HPDE6-E6E7 (cell line): Measurements from ENCODE around the gene PKMYT1.
A peak's percentile ranks its signal among the peaks of the same experiment; 100 is the strongest.

Source experiments
- DNase-seq: peaks from one replicate; pipeline ENCODE4 v3.0.0; 2011; ENCODE audit warnings: missing footprints; ENCODE audit errors: extremely low spot score

The PKMYT1 gene

DNA sequence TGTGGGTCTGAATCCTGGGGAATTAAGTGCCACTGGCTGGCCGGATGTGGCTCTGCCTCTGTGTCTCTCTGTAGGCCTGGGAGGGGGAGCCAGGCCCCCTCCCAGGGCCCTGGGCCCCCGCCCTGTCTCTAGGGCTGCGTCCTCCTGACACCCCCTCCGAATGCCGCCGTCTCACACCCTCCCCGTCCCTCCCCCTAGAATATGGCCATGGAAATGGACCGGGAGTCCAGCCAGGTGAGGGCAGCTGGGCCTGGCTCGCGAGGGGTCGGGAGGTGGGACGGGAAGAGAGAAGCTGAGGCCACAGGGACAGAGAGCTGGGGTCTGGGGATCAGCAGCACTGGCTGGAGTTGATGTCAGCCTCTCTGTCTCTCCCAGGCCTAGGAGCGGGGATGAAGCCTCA lies 16.1 kb upstream of the PKMYT1 start:
- DNase-seq: no peak

DNA sequence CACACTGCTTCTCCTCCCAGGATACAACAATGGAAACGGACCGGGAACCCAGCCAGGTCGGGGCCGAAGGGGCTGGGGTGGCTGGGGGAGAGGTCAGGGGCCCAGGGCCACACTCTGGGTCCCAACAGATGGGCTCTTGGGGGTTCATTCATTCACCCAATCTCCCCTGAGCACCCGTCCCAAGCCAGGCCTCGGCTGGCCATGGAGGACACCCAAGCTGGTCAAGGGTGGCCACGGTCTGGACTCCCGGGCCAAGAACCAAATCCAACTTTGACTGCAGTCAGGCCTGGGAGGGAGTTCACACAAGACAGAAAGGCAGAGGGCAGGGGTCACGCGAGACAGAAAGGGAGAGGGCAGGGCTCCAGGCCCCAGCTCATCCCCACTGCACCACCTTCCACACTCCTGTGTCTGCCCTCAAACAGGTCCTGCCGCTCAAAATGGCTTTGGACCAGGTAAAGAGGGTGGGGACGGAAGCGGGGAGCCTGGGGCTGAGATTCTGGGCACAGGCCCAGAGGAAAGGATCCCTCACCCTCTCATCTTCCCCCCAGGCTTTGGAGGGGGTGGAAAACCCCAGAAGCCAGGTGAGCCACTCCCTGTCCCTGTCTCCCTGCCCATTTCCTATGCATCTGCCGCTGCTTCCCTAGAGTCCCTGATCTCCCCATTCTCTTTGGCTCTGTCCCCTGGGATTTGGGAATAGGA lies 12.3 kb upstream of the PKMYT1 start:
- DNase-seq: peak; percentile 72

DNA sequence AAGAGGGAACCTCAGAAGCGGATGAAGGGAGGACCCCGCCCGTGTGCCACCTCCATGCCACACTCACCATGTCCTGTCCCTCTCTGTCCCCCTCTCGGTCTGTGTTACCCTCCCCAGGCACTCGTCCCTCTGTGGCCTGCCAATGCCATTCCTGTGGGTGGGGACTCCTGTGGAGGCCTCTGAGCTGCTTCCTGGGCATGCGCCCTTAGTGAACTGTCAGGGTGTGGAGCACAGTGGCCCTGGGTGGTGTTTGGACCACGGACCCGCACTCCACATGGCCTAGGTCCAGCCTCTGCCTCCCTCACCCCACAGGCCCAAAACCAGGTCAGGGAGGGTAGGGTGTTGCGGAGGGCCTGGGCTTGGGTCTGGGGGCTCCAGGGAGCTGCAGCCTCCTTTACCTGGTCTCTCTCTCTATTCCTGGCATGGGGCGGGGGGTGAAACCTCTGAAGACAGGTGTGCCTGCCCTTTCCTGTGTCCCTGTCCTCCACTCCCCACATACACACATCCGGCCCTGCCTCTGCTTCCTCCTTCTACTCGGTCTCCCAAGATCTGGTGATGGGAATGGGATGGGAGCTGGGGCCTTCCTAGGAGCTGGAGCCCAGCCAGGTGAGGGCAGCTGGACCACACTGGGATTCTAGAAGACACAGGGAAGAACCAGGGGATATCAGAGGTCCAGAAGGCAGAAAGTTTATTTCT lies 11.5 kb upstream of the PKMYT1 start:
- no peak for DNase-seq

DNA sequence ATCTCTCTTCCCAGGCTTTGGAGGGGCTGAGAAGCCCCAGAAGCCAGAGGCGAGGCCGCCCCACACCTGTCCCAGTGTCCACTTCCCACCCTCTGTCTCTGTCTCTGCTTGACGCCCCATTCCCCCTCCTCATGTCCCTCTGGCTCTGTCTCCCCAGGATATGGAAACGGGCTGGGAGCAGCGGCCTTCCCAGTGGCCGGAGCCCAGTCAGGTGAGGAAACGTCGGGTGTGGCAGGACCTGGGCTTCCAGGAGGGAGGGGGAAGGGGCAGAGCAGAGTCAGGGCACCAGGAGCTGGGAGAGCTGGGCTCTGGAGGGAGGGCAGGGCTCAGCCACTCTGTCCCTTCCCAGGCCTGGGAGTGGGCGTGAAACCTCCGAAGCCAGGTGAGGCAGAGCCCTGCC lies 10.6 kb upstream of the PKMYT1 start:
- DNase-seq: no peak

DNA sequence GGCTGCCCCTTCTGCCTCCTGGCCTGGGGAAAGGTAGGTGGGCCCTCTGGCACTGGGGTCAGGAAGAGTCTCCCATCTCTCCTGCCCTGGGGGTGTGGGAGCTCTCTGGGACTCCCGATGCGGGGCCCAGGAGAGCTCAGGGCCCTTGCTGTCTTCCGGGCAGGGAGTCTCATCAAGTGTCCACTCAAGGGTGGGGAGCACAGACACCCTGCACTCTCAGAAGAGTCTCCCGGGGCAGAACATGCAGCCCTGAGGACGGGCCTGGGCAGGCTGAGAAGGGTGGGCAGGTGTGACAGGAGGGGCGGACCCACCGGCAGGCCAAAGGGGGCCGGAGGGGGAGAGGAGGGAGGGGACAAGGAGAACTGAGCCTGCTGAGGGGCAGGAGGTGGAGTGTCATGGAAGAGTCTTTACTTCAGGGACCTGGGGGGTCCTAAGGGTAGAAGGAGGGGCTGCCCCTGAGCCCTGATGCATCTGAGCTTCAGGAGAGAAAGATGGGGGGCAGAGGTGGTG lies 8.4 kb upstream of the PKMYT1 start:
- DNase-seq: no peak

DNA sequence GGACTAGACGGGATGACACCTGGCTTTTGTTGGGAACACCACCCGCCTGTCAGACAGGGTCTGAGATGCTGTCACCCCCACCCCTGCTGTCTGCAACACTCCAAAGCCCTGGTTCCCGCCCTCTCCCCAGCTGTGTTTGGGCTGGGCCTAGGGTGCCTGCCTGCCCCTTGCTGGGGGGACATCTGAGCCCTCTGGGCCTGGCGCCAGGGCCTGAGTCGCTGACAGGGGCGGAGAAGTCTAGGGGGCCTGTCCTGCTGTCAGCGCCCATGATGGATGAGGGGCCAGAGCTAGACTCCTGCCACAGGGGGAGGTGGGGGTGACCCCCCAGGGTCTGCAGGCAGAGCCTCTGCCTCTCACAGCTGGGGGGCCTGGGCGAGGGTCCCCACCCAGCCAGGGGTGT lies 7.6 kb upstream of the PKMYT1 start:
- no peak for DNase-seq

GRCh38 chr16:2987286-2987685 lies 7.0 kb upstream of the PKMYT1 start:
- no peak for DNase-seq

GRCh38 chr16:2986623-2987188 lies 6.5 kb upstream of the PKMYT1 start:
- no peak for DNase-seq

DNA sequence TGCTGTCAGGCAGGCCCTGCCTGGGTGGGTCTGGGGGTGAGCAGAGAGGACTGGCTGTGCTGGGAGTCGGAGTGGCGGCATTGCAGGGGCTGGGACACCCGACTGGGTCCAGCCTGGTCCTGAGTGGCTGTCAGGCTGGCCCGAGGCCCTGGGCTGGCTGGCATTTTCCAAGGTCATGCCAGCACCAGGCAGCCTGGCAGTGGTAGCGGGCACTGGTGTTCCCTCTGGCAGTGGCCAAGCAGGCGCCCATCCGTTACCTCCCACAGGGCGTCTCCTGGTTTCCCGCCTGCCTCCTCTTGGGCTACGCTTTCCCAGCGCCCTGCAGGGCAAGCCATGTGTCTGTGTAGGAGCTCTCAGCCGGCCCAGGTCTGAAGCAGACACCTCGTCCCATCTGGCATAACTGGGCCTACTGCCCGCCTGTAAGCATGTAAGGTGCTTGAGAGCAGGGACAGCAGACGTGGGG lies 5.7 kb upstream of the PKMYT1 start:
- DNase-seq: no peak

DNA sequence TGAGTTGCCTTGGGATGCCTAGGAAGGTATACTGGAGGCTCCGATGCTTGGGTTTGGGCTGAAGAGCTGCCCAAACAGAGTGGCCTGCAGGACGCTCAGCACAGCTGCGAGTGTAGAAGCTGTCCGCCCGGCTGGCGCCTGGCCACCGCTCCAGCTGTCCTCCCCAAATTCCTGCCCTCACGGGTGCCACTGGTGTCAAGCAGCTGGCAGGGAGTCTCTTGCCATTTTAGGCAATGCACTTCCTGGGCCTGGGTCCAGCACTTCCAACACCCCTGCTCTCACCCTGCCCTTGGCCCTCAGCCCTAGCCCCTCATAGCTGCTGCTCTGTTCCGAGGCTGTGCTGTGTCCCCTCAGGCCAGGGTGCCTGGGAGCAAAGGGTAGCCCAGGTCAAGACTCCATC lies 5.2 kb upstream of the PKMYT1 start:
- DNase-seq: no peak

DNA sequence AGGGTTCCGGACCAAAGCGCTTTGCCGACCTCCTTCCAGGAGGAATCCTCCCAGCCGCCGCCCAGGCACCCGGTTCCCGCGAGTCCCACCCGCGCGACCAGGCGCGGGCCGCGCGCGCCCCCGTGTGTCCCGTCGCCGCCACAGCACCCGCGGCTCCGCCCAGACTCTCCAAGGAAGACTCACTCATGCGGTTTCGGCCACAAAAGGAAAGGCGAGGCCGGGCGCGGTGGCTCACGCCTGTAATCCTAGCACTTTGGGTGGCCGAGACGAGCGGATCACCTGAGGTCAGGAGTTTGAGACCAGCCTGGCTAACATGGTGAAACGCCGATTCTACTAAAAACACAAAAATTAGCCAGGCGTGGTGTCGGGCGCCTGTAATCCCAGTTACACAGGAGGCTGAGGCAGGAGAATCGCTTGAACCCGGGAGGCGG lies 3.5 kb upstream of the PKMYT1 start:
- DNase-seq: peak; percentile 88

DNA sequence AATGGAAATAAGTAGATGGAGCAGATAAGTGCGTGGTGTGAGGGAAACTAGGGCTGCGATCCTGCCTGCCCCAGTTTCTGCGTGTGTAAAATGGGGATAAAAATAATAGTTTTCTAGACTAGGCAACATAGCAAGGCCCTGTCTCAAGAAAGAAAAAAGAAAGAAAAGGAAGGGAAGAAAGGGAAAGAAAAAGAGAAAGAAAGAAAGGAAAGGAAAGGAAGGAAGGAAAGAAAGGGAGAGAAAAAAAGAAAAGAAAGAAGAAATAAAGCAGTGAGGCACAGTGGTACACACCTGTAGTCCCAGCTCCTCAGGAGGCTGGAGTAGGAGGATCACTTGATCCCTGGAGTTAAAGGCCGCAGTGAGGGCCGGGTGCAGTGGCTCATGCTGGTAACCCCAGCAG lies 2.2 kb upstream of the PKMYT1 start:
- no peak for DNase-seq

GRCh38 chr16:2981899-2982250 lies 1.6 kb upstream of the PKMYT1 start:
- DNase-seq: no peak

- no peak for DNase-seq
These were observed 1.1 kb upstream of the PKMYT1 start for GRCh38 chr16:2981177-2981898.

DNA sequence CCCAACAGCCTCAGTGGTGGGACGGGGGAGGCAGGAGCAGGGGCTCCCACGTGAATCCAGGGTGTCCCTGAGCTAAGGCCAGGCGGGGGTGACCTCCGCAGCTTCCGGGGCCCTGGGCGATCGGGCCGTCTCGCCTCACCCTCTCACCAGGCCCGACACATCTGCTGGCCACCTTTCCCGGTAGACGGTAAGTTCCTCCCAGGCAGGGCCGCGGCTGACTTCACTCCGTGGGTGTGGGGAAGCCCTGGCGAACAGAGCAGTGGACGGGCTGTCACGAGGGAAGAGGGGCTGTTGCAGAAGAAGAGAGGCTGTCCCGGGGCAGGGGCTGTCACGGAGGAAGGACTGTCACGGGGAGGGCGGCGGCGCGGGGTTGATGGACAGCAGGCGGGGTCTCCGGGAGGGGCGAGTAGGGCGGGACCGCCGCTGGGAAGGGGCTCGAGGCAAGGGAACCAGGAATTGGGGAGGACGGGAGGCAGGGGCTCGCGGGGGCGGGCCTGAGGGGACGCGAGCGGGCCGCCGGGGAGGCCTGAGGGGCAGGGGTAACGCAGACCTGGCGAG lies 498 bp downstream of the PKMYT1 start:
- DNase-seq: no peak

DNA sequence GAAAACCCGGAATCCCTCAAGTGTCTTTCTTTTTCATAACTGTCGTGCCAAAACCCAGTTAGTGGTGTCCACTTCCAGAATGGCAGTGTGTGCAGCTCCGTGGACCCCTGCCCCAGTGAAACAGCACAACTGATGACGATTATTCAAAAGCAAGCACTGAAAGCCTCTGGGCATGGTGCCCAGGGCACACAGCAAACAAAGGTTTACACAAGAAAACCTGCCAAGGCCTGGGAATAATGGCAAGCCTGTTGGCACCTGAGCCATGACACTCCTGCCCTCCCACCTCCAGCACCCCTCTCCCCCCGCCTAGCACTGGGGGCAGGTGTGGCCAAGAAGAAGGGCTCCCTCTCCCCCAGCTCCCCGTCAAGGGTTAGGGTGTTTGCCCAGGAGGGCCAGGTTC lies 2.8 kb downstream of the PKMYT1 start:
- DNase-seq: no peak

DNA sequence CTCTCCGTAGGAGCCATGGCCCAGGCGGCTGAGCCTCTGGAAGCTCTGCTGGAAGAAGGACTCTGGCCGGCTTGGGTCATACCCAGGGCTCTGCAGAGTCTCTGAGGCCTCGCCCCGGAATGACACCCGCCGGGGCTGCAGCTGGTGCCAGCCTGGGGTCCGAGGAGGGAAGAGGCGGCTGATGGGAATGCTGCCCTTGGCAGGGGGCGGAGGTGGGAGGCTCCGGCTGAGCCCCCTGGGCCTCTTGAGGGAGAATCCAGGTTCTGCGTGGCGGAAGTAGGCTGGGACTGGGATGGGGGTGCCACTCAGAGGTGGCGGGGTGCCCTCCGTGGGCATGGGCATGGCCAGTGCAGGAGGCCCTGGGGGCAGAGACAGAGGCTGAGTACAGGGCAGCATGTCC lies 3.6 kb downstream of the PKMYT1 start:
- DNase-seq: no peak

- DNase-seq: no peak
These were observed 4.0 kb downstream of the PKMYT1 start for GRCh38 chr16:2976201-2976600.

DNA sequence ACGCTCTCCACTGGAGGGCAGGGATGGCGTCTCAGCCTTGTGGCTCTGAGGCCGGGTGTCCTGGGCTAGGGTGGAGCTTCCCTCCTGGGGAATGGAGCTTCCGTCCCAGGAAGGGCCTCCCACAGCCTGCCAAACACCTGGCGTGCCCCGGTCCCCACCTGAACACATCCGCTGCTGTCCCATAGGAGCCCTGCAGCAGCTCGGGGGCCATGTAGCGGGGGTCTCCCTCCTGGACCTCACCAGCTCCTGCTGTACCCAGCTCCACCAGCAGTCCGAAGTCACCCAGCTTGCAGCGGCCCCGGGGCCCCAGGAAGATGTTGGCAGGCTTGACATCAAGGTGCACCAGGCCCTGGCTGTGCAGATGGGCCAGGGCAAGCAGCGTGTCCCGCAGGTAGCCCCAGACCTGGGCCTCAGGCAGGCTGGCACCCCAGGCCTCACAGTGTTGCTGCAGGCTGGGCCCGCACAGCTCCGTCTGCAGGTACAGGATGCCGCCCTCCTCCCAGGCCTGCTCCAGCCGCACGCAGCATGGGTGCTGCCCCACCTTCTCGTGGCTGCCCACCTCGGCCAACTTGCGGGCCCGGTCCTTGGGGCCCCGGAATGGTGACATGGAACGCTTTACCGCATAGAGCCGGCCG lies 5.0 kb downstream of the PKMYT1 start:
- no peak for DNase-seq

DNA sequence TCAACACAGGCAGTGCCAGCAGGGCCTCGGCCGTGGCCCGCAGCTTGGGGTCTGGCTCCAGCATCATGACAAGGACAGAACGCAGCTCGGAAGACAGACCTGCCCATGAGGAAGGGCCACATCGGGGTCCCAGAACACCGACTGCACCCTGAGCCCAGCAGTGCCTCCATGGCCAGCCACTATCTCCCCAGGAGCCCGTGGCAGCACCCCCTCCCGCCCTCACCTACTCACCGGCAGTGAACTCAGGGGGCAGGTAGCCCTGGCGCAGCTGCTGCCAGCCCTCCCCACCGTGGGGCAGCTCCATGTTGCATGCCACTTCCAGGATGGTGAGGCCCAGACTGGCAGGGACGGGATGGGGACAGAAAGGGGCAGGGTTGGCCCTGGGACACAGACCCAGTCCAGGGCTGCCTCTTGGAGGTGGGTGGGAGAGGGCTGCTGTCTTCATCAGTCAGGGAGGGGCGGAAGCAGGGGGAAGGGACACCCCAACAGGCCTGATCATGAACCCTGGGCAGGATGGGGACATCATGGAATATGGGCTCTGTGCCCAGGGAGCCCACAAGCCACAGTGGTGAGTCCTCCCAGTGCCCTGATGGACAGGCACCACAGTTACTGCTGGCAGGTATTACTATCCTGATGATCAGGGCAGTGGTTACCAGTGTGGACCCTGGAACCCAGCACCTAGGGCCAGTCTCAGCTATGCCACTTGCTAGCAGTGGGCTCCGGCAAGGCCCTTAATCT lies 5.8 kb downstream of the PKMYT1 start:
- no peak for DNase-seq
